ENCODE data around the gene FILIP1L.

- TF ChIP-seq CTCF (IDR thresholded peaks at IDR 0.05; ENCODE audit: low read length) (no peak), EZH2phosphoT487 (IDR thresholded peaks at IDR 0.05; ENCODE audit: low read length) (no peak), EZH2 (optimal IDR thresholded peaks at IDR 0.05; ENCODE audit: low read depth, low read length) (no peak)
These were observed 251.3 kb downstream of the FILIP1L start for GRCh38 chr3:99863002-99863401.

Measured in MM.1S (cell line).